Activated naive CD4-positive, alpha-beta T cell treated with anti-CD3 and anti-CD28 coated beads, Interleukin-2, amount 50 U/mL, for 24 hours (primary cell): ENCODE data around the gene OVOL1.

ENCODE experiments used
- H3K27ac Mint-ChIP-seq: one replicate; pipeline ENCODE4 v1.8.0; 2021; ENCODE audit warnings: mild to moderate bottlenecking, mixed read lengths
- H3K27me3 Mint-ChIP-seq: one replicate; pipeline ENCODE4 v1.8.0; 2021; ENCODE audit warnings: mixed read lengths
- H3K36me3 Mint-ChIP-seq: one replicate; pipeline ENCODE4 v1.8.0; 2021; ENCODE audit warnings: mixed read lengths
- H3K4me1 Mint-ChIP-seq: one replicate; pipeline ENCODE4 v1.8.0; 2021; ENCODE audit warnings: mixed read lengths
- H3K4me3 Mint-ChIP-seq: one replicate; pipeline ENCODE4 v1.8.0; 2021; ENCODE audit warnings: mild to moderate bottlenecking, mixed read lengths
- H3K9me3 Mint-ChIP-seq: one replicate; pipeline ENCODE4 v1.8.0; 2021; ENCODE audit warnings: mixed read lengths

Gene OVOL1

DNA sequence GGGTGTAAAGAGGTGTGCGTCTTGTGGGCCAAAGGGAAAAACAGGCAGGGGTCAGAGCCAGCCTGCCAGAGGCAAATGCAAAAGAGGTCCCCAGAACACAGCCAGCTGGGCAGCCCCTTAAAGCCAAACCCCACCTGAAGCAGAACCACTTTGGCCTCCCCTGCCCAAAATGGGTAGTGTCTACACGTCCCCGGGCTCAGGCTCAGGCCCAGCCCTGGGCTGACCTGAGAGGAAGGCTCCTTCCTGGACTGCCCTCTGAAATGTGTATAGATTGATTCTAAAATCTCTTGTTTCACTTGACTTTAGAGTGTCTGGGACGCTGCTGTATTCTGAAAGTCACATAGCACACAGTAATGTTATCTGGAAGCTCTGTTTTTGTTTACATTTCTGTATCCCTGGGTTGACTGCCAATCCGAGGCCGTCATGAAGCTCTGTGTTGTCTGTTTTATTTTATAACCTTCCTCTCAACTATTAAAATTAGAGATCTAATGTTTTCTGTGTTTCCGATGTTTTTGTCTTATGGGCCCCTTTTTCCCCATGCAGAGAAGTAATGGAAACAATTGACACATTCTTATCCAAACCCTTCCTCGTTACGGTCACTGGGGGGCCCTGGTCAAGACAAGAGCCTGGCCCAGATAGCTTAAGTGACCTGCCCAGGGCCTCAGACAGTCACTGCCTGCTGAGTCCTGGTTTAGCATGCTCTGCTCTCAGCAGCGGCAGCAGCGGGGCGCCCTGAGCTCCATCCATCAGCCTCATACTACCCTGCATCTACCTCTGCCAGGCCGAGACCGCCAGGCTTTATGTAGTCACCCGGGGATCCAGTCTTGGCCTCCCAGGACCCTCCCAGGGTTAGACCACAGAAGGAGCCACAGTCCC is 10.1 kb downstream of the OVOL1 start:
- Mint-ChIP-seq H3K27ac (no peak overlapping the region), H3K27me3 (peaks cover 12% of the 10 kb centered on the region), H3K9me3 (no peaks in the 10 kb centered on the region), H3K4me1 (no peaks in the 10 kb centered on the region), H3K4me3 (no peak overlapping the region), H3K36me3 (no peaks in the 10 kb centered on the region)

DNA sequence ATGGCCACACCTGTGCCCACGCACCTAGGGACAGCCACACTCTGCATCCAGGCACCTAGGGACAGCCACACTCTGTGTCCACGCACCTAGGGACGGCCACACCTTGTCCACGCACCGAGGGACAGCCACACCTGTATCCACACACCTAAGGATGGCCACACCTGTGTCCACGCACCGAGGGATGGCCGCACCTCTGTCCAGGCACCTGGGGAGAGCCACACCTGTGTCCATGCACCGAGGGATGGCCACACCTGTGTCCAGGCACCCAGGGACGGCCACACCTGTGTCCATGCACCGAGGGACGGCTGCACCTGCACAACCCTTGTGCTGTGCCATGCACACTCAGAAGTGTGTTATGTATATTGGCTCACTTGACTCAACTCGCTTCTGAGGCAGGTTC is 10.8 kb downstream of the OVOL1 start:
- Mint-ChIP-seq H3K27ac (no peak overlapping the region), H3K4me3 (no peak overlapping the region), H3K27me3 (peaks cover 11% of the 10 kb centered on the region), H3K4me1 (no peaks in the 10 kb centered on the region), H3K36me3 (no peaks in the 10 kb centered on the region), H3K9me3 (no peaks in the 10 kb centered on the region)

DNA sequence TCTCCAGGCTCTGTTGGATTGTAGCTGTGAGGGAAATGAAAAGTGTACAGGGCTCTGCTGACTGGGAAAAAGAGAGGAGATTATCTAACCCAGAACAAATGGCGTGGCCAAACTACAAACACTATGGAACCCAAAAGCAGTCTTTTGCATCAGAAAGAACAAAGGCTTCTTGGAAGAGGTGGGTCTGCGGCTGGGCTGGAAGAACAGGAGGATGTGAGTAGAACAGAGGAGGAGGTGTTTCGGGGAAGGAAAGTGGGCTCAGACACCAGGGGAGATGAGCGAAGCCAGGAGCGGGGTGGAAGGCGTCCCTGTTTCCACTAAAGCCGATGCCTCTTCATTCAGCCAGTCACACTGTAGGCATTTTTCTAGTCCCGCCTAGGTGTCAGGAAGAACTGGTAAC is 12.0 kb downstream of the OVOL1 start:
- no peaks in the 10 kb centered on the region for H3K9me3 Mint-ChIP-seq
- H3K36me3 Mint-ChIP-seq, result no peaks in the 10 kb centered on the region
- H3K4me1 Mint-ChIP-seq, result no peaks in the 10 kb centered on the region
- no peak overlapping the region for H3K4me3 Mint-ChIP-seq
- H3K27ac Mint-ChIP-seq, result no peak overlapping the region
- H3K27me3 Mint-ChIP-seq, result peaks cover 15% of the 10 kb centered on the region

DNA sequence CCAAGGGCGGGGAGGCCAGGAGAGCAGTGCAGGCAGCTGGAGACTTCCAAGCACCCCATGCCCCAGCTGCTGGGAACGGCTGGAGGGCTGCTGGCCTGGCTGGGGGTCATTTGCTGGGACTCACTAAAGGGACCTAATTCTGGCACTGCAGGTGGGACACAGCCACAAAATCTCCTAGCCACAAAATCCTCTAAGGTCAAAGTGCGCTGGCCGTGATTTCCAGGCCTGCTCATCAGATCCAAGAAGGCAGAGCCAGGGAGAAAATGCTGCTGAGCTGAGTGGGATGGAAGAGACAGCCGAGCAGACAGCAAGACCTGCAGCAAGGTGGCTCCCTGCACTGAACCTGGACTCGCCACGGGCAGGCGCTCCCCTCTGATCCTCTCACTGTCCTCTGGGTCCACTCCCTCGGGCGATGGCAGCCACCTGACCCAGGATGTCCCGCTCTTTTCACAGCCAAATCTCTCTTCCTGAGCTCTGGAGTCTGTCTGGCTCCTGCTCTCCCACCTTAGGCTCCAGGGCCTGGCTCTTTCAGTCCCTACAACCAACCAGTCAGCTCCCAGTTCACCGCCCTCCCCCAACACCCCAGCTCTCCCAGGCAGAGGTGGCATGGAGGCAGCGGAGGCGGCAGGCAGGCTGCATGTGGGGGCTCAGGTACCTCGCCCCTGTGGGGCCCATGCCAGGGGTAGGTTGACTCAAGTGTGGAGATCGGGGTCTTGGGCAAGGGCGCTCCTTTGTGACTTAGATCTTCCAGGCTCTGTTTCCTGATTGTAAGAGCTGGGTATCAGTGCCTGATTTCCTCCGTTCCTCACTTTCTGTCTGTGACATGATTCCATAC is 14.5 kb downstream of the OVOL1 start:
- Mint-ChIP-seq H3K36me3 (no peaks in the 10 kb centered on the region), H3K27ac (no peak overlapping the region), H3K4me3 (no peak overlapping the region), H3K27me3 (peaks cover 12% of the 10 kb centered on the region), H3K4me1 (no peaks in the 10 kb centered on the region), H3K9me3 (no peaks in the 10 kb centered on the region)

DNA sequence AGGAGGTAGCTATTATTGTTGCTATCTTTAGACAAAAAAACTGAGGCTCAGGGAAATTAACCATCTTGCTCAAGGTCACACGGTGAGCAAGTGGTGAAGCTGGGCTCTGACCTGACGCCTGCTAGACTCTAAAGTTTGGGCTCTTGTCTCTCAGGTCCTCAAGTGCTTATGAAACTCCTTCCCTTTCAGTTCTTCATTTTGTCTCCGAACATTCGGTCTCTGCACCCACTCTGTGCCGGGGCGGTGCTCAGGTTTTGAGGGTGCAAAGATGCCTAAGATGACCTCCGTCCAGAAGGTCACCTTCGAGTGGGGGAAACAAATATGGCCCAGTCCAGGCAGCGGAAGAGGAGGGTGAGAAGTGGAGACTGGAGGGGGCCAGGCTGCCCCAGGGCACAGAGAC is 16.0 kb downstream of the OVOL1 start:
- no peak overlapping the region for H3K27ac Mint-ChIP-seq
- no peaks in the 10 kb centered on the region for H3K9me3 Mint-ChIP-seq
- H3K4me3 Mint-ChIP-seq, result no peak overlapping the region
- no peaks in the 10 kb centered on the region for H3K36me3 Mint-ChIP-seq
- H3K4me1 Mint-ChIP-seq, result no peaks in the 10 kb centered on the region
- H3K27me3 Mint-ChIP-seq, result peaks cover 10% of the 10 kb centered on the region

DNA sequence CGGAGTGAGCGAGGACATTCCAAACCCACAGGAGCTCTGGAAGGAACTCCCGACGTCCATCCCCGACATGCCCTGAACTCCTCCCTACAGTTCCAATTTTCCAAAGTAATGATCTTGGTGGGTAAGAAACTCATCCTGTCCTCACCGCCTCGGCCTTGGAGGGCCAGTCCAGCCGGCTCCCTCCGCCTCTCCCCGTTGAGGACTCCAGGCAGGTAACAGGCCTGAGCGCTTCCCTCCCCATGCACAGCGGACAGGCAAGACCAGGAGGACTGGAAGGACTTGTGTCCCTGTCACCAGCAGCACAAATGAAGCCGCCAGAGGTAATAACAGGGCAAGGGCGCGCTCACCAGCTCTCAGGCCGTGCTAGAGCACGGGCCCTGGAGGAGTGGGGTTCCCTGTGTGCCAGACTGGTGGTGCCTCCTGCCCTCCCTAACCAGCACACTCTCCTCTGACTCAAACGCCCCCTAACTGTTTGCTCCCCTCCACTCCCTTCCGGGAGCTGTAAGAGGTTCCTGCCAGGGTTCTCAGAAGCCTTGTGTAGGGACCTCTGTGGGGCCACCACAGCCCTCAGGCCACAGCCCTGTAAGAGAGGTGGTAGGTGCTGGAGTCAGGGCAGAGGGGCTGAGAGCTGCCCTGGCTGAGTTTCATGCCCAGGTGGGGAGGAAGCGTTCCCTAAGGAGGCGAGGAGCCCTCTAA is 17.1 kb downstream of the OVOL1 start:
- no peak overlapping the region for H3K4me3 Mint-ChIP-seq
- no peaks in the 10 kb centered on the region for H3K36me3 Mint-ChIP-seq
- H3K27me3 Mint-ChIP-seq, result peaks cover 8% of the 10 kb centered on the region
- no peaks in the 10 kb centered on the region for H3K9me3 Mint-ChIP-seq
- no peaks in the 10 kb centered on the region for H3K4me1 Mint-ChIP-seq
- H3K27ac Mint-ChIP-seq, result no peak overlapping the region

DNA sequence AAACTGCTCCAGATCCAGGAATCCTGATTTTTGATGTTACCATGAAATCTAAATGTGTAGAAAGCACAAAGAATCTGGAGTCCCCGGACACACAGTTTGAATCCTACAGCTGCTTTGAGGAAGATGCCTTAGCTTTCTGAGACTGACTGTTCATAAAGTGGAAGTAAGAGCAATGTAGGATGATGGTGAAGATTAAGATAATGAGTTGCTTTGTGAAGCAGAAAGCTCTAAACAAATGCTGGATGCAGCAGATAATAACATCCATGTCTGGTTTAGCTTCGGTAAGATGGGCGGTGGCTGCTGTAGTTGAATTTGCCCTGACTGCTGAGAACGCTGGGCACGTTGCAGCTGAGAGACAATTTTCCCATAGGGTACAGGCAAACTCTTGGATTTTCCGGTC is 20.1 kb downstream of the OVOL1 start:
- H3K27me3 Mint-ChIP-seq, result peaks cover 4% of the 10 kb centered on the region

DNA sequence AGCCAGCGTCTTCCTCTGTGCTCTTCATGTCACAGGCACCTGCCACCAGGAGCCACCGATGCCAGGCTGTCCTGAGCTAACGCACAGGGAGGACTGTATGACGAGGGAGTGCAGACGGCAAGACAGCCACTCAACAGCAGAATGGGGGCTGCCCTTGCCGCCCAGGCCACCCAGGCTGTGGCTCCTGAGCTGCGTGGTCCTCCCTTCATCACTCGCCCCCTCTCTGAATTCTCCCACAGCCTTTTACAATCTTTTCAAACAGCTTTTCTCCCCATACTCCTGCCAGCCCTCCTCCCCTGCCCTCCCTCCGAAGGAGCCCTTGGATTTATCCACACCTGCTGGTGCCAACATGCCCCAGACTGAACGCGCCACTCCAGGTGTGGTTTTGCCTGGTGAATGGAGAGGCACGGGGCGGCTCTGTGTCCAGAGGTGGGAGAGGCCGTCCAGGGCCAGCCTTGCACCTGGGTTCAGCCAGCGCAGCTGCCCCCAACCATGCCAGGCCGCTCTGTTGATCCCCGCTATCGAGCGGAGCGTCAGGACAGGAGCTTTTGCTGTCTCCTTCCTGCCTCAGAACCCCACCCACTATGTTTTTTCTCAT is 22.0 kb downstream of the OVOL1 start:
- Mint-ChIP-seq H3K4me3 (no peak overlapping the region), H3K4me1 (no peaks in the 10 kb centered on the region), H3K36me3 (no peaks in the 10 kb centered on the region), H3K27ac (no peak overlapping the region), H3K27me3 (no peaks in the 10 kb centered on the region), H3K9me3 (no peaks in the 10 kb centered on the region)

More for the DNA sequence above, 20.1 kb downstream of the OVOL1 start:
- no peak overlapping the region for H3K27ac Mint-ChIP-seq
- no peaks in the 10 kb centered on the region for H3K36me3 Mint-ChIP-seq
- no peak overlapping the region for H3K4me3 Mint-ChIP-seq
- no peaks in the 10 kb centered on the region for H3K9me3 Mint-ChIP-seq
- no peaks in the 10 kb centered on the region for H3K4me1 Mint-ChIP-seq

DNA sequence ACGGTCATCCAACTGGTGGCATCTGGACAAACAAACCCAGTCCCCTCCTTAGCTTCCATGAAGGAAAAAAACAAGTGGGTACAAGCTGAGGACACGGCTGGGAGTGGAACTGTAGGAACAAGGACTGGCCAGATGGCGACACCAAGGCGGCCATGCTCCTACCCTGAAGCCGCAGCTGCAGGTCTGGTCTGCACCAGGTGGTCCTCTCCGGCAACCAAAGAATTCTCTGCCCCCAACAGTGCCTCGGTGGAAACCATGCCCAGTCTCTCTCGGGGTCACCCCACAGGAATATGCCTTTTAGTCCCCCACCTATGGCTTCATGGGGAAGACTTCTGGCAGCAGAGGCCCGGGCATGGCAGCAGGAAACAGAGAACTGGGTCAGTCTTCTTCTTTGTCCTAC is 22.6 kb downstream of the OVOL1 start:
- H3K27ac Mint-ChIP-seq, result no peak overlapping the region
- H3K27me3 Mint-ChIP-seq, result no peaks in the 10 kb centered on the region
- no peaks in the 10 kb centered on the region for H3K36me3 Mint-ChIP-seq
- H3K4me3 Mint-ChIP-seq, result no peak overlapping the region
- H3K9me3 Mint-ChIP-seq, result no peaks in the 10 kb centered on the region
- H3K4me1 Mint-ChIP-seq, result no peaks in the 10 kb centered on the region

DNA sequence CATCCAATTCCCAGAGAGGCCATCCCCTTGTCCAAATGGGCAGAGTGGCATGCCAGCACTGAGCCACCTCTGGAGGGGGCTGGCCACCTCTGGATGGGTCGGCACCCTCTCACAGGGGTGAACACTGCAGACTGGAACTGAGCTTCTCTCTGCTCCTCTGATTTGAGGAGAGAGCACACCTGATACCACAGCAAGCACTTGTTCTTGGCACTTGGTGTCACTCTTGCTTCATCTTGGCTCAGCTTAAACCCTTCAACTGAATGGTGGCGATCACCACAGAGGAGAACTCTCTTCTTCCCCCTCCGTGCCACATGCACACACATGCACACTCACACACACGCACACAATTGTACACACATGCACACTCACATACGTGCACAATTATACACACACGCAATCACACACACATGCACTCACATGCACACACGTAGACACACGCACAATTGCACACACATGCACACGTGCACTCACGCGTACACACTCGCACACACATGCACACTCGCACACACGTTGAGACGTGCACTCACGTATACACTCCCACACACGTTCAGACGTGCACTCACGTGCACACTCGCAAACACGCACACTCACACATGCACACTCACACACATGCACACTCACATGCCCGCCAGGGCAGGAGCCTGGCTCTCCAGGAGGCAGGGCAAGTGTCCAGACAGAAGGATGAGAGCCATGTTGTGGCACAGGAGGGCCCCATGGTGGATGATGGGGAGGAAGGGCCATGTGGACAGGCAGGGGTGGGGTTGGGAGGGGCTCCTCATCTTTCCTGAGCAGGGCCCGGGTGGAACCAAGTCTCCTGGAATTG is 23.4 kb downstream of the OVOL1 start:
- no peaks in the 10 kb centered on the region for H3K27me3 Mint-ChIP-seq
- H3K27ac Mint-ChIP-seq, result no peak overlapping the region
- H3K36me3 Mint-ChIP-seq, result no peaks in the 10 kb centered on the region
- H3K4me3 Mint-ChIP-seq, result no peak overlapping the region
- no peaks in the 10 kb centered on the region for H3K4me1 Mint-ChIP-seq
- H3K9me3 Mint-ChIP-seq, result no peaks in the 10 kb centered on the region

DNA sequence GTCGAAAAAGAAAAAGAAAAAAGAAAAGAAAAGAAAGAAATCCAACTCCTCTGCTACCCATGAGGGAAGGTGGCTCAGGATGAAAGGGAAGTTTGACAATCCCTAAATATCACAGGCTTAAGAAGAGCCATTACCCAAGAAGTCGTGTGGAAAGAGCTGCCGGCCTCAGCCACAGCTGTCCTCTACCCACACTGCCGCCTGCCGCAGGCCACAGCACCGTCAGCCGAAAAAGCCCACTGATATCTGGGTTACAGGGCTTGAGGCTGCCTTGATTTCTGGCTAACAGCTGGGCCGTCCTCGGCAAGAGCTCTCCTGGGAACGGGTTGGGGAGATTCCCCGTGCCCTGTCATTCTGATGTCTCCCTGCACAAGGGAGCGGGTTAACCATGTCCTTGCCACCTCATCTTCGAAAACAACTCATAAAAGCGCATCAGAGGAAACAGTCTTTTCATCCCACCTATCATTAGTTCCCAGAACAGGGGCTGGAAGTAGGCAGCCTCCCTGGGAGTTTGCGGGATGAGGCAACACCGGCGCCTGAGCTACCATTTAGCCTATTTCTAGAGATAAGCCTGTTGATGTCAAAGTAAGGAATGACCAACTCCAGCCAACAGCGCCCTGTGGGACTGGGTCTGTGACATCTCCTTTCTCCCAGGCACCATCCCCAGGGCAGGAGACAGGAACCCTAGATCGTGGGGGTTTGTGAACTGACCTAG is 25.1 kb downstream of the OVOL1 start:
- no peaks in the 10 kb centered on the region for H3K27me3 Mint-ChIP-seq
- peaks cover 7% of the 10 kb centered on the region for H3K4me1 Mint-ChIP-seq
- H3K4me3 Mint-ChIP-seq, result no peak overlapping the region
- H3K9me3 Mint-ChIP-seq, result no peaks in the 10 kb centered on the region
- no peak overlapping the region for H3K27ac Mint-ChIP-seq
- no peaks in the 10 kb centered on the region for H3K36me3 Mint-ChIP-seq

DNA sequence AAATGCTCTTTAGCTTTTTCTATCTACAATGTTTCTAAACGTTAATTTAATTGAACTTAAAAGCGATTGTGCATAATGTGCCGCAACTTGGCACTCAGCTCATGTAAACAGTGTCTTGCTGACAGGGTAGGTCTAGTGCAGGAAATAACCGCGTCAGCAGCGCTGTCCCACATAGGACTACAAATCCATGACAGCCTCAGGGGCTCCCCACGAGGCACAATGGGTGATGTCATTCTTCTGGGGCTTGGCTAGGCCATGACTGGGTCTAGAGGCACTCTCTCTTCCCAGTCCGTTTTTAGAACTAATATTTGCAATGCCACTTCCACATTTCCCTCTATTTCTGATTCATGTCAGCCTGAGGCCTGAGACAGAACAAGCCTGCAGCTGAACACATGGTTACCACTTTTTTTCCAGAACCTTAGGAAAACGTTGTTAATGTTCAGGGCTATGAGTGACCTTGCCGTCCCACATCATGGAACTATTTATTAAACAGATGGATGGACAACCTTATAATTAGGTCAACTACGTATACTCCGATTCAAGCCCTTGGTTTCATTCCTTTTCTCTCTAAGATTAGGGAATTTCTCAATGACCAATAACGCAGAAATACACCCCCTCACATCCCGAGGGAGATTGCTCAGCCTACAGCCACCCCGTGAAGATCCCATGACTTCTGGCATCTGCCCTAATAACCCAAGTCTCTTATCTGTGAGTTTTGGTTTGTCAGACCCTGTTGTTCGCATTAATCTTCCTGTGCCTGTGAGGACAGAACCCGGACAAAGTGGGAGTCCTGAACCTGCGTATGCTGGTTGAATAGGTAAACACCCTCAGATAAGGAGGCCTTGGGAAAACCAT is 27.5 kb downstream of the OVOL1 start:
- no peaks in the 10 kb centered on the region for H3K36me3 Mint-ChIP-seq
- peaks cover 19% of the 10 kb centered on the region for H3K4me1 Mint-ChIP-seq
- no peaks in the 10 kb centered on the region for H3K27me3 Mint-ChIP-seq
- no peak overlapping the region for H3K4me3 Mint-ChIP-seq
- no peak overlapping the region for H3K27ac Mint-ChIP-seq
- no peaks in the 10 kb centered on the region for H3K9me3 Mint-ChIP-seq

DNA sequence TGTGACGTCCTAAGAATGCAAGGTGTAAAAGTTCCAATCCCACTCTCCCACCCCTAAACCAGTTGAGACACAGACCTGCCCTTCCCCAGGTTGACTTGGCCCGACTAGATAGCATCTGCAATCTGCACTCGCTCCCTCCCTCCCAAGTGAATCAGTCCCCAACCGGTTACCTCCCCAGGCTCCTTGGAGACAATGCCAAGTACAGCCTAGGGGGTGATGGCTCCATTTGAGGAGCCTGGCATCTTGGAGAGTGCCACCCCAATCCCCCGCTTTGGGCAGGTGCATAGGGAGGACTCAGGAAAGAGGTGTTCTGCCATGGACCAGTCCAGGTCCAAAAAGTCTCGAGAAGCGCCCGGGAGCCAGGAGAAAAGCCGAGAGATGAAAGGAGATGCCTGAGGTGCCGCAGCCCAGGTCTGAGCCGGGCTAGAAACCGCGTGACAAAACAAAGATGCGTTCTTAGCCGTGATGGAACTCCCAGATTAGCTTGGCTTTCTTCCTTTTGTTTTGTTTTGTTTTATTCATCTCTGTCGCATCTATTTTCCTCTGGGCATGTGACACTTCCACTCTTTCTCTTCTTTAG is 28.2 kb downstream of the OVOL1 start:
- peaks cover 19% of the 10 kb centered on the region for H3K4me1 Mint-ChIP-seq
- H3K9me3 Mint-ChIP-seq, result no peaks in the 10 kb centered on the region
- no peak overlapping the region for H3K4me3 Mint-ChIP-seq
- no peak overlapping the region for H3K27ac Mint-ChIP-seq
- H3K27me3 Mint-ChIP-seq, result no peaks in the 10 kb centered on the region
- H3K36me3 Mint-ChIP-seq, result no peaks in the 10 kb centered on the region
